NCI-H2227 (cell line): ENCODE data around the gene POMZP3.
"Not testable (repeated sequence)": the region's sequence is repeated elsewhere in the genome, so short reads cannot be mapped to it uniquely, and the experiment has no call there.

Experiments used
- DNase-seq: peaks from one replicate; lab custom pipeline; 2025; ENCODE audit not compliant: unreplicated experiment; lab: John Stamatoyannopoulos, UW

The POMZP3 gene

DNA sequence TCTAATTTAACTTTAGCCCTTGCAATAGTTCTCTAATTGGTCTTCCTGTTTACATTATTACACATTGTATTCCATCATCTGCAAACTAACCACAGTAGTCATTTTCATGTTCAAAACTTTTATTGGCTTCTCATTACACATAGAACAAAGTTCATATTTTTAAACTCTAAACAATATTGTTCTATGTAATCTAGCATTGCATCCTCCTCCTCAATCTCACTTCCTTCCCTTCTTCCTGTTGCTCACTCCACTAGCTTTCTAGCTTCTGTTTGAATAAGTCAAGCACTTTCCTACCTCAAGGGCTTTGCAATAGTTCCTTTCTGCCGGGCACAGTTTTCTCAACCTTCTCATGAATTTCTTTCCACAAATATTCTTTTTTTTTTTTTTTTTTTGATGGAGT, 38.5 kb downstream of the POMZP3 start:
- DNase-seq: not testable (repeated sequence)

GRCh38 chr7:76586585-76587315, 40.3 kb downstream of the POMZP3 start:
- not testable (repeated sequence) for DNase-seq

DNA sequence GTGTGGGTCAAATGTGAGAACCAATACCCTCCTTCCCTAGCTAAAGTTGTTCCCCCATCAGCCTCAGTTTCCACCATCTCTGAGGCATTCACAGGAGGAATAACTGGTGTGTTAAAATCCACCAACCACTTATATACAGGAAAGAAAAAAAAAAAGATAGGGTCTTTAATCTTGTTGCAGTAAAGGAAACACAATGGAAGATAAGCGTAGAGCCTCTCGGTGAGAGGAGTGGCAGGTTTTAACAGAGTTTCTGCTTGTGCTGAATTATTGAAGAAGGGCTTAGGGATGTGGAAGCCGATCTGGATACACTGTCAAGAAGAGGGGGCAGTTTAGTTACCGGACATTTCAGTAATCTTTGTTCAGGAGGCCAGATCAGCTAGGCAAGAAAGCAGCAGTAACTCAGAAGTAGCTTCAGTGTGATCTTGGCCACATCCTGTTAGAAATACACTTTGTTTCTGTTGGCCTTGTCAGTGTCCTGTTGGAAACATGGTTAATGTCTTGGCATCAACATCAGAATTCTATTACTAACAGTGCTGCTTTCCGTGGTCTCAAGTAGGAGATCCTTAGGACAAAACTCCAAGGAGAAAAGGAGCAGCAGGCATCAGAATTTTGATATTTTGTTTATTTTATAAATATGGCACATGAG, 43.3 kb downstream of the POMZP3 start:
- not testable (repeated sequence) for DNase-seq

- not testable (repeated sequence) for DNase-seq
Measured at GRCh38 chr7:76582848-76583631, 44.0 kb downstream of the POMZP3 start.

GRCh38 chr7:76575919-76576655, 51.0 kb downstream of the POMZP3 start:
- not testable (repeated sequence) for DNase-seq

- DNase-seq: not testable (repeated sequence)
Measured at GRCh38 chr7:76575431-76575830, 51.6 kb downstream of the POMZP3 start.

GRCh38 chr7:76572296-76572695, 54.8 kb downstream of the POMZP3 start:
- DNase-seq: not testable (repeated sequence)

- not testable (repeated sequence) for DNase-seq
Measured at GRCh38 chr7:76570324-76570775, 56.7 kb downstream of the POMZP3 start.

DNA sequence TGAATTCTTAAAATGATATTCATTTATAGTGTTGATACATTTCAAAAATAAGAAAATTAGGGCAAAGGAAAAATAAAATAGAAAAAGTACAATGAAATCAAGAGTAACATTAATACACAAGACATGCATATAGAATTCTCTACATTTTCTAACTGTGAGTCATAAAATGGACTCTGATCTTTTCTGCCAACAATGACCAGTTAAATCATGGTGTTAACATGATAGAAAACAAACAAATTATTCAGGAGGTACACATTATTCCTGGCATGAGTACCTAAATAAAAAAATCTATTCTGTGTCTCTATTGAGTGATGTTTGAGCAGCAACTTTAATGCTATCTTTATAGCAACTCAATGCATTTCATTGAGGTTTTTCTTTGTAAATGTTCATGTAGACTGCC, 58.3 kb downstream of the POMZP3 start:
- not testable (repeated sequence) for DNase-seq

GRCh38 chr7:76567753-76568152, 59.3 kb downstream of the POMZP3 start:
- DNase-seq: not testable (repeated sequence)

DNA sequence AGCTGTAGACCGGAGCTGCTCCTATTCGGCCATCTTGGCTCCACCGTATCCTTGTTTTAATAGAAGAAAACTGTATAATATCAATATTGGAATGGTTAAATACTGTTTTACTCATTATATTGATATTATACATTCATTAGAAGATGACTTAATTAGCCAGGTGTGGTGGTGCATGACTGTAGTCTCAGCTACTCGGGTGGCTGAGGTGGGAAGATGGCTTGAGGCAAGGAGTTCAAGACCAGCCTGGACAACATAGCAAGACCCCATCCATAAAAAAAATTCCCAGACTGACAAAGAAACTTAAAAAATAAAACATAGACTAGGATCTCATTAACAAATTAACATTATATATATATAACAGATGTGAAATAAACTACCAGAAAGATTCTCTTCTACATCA, 59.8 kb downstream of the POMZP3 start:
- not testable (repeated sequence) for DNase-seq

GRCh38 chr7:76565001-76565400, 62.1 kb downstream of the POMZP3 start:
- DNase-seq: not testable (repeated sequence)

GRCh38 chr7:76561342-76561741, 65.7 kb downstream of the POMZP3 start:
- not testable (repeated sequence) for DNase-seq

GRCh38 chr7:76560157-76560556, 66.9 kb downstream of the POMZP3 start:
- DNase-seq: not testable (repeated sequence)
